GM12878 (cell line): ENCODE data around the gene SARM1. TPM values are rescaled to one million over a fixed set of nuclear protein-coding genes. Genes with fewer than 3 reads are reported as not detected.

Experiments
- BACH1 ChIP-seq: fragments of 450-650 bp; IDR thresholded peaks from 2 replicates; pipeline ENCODE4 v1.6.1; 2017; ENCODE audit warnings: mild to moderate bottlenecking, borderline replicate concordance
- BMI1 ChIP-seq: fragments of 450-650 bp; IDR thresholded peaks from 2 replicates; pipeline ENCODE4 v1.6.1; 2016; ENCODE audit warnings: mild to moderate bottlenecking, moderate library complexity, borderline replicate concordance
- CBFB ChIP-seq: IDR thresholded peaks from 2 replicates; pipeline ENCODE4 v1.6.1; 2016; ENCODE audit warnings: antibody characterized with exemption, low read depth
- EGR1 ChIP-seq, 2 experiments: IDR thresholded peaks; 1 replicate in 1 of 2; 2 replicates in 1 of 2; pipeline ENCODE4 v1.6.1; 2011 to 2012; ENCODE audit warnings: low read depth in 2 of 2, low read length in 2 of 2, borderline replicate concordance in 1 of 2, mild to moderate bottlenecking in 1 of 2, moderate library complexity in 1 of 2
- EP300 ChIP-seq, 2 experiments: fragments of 150-350 bp in 1 of 2; IDR thresholded peaks; 2 replicates each; pipeline ENCODE4 v1.6.1; 2011 to 2012; ENCODE audit warnings: low read depth in 2 of 2, low read length in 2 of 2, borderline replicate concordance in 1 of 2, improper control_type of control experiment in 1 of 2, inconsistent platforms in 1 of 2; ENCODE audit not compliant: control insufficient read depth in 1 of 2
- PML ChIP-seq: IDR thresholded peaks from 2 replicates; pipeline ENCODE4 v1.6.1; 2012; ENCODE audit warnings: low read length, inconsistent platforms
- RB1 ChIP-seq: fragments of 450-650 bp; formaldehyde crosslinking; IDR thresholded peaks from 2 replicates; pipeline ENCODE4 v1.6.1; 2017; ENCODE audit warnings: mild to moderate bottlenecking, borderline replicate concordance
- RELB ChIP-seq: fragments of 450-650 bp; IDR thresholded peaks from 2 replicates; pipeline ENCODE4 v1.6.1; 2017; ENCODE audit warnings: low read depth, mild to moderate bottlenecking, moderate library complexity
- RFX5 ChIP-seq: IDR thresholded peaks from 2 replicates; pipeline ENCODE4 v1.6.1; 2011; ENCODE audit warnings: low read depth, low read length, improper control_type of control experiment
- SMC3 ChIP-seq: IDR thresholded peaks from 2 replicates; pipeline ENCODE4 v1.6.1; 2011; ENCODE audit warnings: low read length, improper control_type of control experiment, borderline replicate concordance
- SREBF1 ChIP-seq: IDR thresholded peaks from 2 replicates; pipeline ENCODE4 v1.6.1; 2012; ENCODE audit warnings: mild to moderate bottlenecking, low read length
- SRF ChIP-seq, 2 experiments: IDR thresholded peaks; 2 replicates each; pipeline ENCODE4 v1.6.1; 2011; ENCODE audit warnings: low read depth in 2 of 2, low read length in 2 of 2, mild to moderate bottlenecking in 1 of 2, moderate library complexity in 1 of 2
- SUZ12 ChIP-seq: fragments of 200-600 bp; sonication (generic); IDR thresholded peaks from one replicate; pipeline ENCODE4 v1.6.1; 2018; ENCODE audit warnings: antibody characterized with exemption, mild to moderate bottlenecking; ENCODE audit not compliant: unreplicated experiment
- TAF1 ChIP-seq: IDR thresholded peaks from 2 replicates; pipeline ENCODE4 v1.6.1; 2011; ENCODE audit warnings: mild to moderate bottlenecking, low read depth, low read length, borderline replicate concordance
- TCF3 ChIP-seq: IDR thresholded peaks from 2 replicates; pipeline ENCODE4 v1.6.1; 2012; ENCODE audit warnings: low read depth, mild to moderate bottlenecking, low read length, borderline replicate concordance; ENCODE audit not compliant: insufficient read depth
- ZBTB4 ChIP-seq: fragments of 450-650 bp; formaldehyde crosslinking; IDR thresholded peaks from 2 replicates; pipeline ENCODE4 v1.4.0; 2022; ENCODE audit warnings: mild to moderate bottlenecking, moderate library complexity
- ZBTB40 ChIP-seq: fragments of 450-650 bp; IDR thresholded peaks from 2 replicates; pipeline ENCODE4 v1.6.1; 2016; ENCODE audit warnings: mild to moderate bottlenecking, moderate library complexity, borderline replicate concordance
- ZNF207 ChIP-seq: fragments of 450-650 bp; IDR thresholded peaks from 2 replicates; pipeline ENCODE4 v1.6.1; 2014; ENCODE audit warnings: antibody characterized with exemption, mild to moderate bottlenecking, borderline replicate concordance
- ZNF24 ChIP-seq: fragments of 450-650 bp; IDR thresholded peaks from 2 replicates; pipeline ENCODE4 v1.6.1; 2017; ENCODE audit warnings: antibody characterized with exemption, mild to moderate bottlenecking
- polyA plus RNA-seq, 11 experiments: library from polyadenylated mRNA; depleted of rRNA in 4 of 11; unstranded in 6 of 11; stranded (reverse) in 5 of 11; fragments of >200 nt; fragmentation: Nextera tagmentation in 4 of 11; fragmentation: Illumina TruSeq in 1 of 11; extraction: Ambion mirVana in 4 of 11; extraction: Trizol in 1 of 11; gene quantifications; 1 replicate in 1 of 11; 2 replicates in 10 of 11; pipeline versions ENCODE4 v1.2.1 to v1.2.3, GENCODE V29; 2011 to 2016; ENCODE audit warnings: inconsistent platforms in 2 of 11, missing spikeins in 2 of 11, low read depth in 1 of 11
- total RNA-seq, 4 experiments: library from RNA; depleted of rRNA in 3 of 4; stranded (reverse); fragments of >200 nt in 3 of 4; fragmentation: Illumina TruSeq in 1 of 4; extraction: Trizol in 1 of 4; gene quantifications; 2 replicates each; pipeline versions ENCODE4 v1.2.1 to v1.2.3, GENCODE V29; 2013 to 2021

Gene SARM1
- total and polyA plus RNA-seq, 10 of the 15 experiments (the other 5 are each of a cell fraction or from before 2014, with no cell fraction given) = 0.56 to 25.3 (median 11.9) TPM

GRCh38 chr17:28357061-28357900 is 14.2 kb upstream of the SARM1 start, which contains the start of gene POLDIP2 (continued):
- peak; percentile 97 for TF ChIP-seq ZBTB40
- 0 out of 2 replicates have a peak, but pooled peaks have one; percentile 60 for TF ChIP-seq TCF3
- no peak for TF ChIP-seq BMI1
- TF ChIP-seq PML = peak; percentile 73
- peak; percentile 52 to 69; a peak in 2 of 3 replicates for TF ChIP-seq EGR1 (IDR thresholded peaks at IDR 0.05; ENCODE audit: borderline replicate concordance in 1 of 2, low read depth in 2 of 2, low read length in 2 of 2)
- 0 out of 2 replicates have a peak, but pooled peaks have one; percentile 34 for TF ChIP-seq ZNF24
- peak; percentile 82; the same call in 1 of the 2 replicates for TF ChIP-seq RB1
- peak; percentile 12; the same call in 1 of the 2 replicates for TF ChIP-seq SREBF1
- TF ChIP-seq EP300 (IDR thresholded peaks at IDR 0.05; ENCODE audit: borderline replicate concordance in 1 of 2, control insufficient read depth in 1 of 2, low read depth in 2 of 2, low read length in 2 of 2) = no peak
- peak; percentile 86 for TF ChIP-seq BACH1
- TF ChIP-seq SRF (IDR thresholded peaks at IDR 0.05; ENCODE audit: low read depth in 2 of 2, low read length in 2 of 2) = peak; percentile 36 to 80; a peak in 3 of 4 replicates
- peak; percentile 57; the same call in 1 of the 2 replicates for TF ChIP-seq ZNF207
- no peak for TF ChIP-seq SUZ12
- TF ChIP-seq TAF1 = peak; percentile 95
- TF ChIP-seq ZBTB4 (CRISPR knock-in tag) = no peak
- TF ChIP-seq RELB = peak; percentile 100
- TF ChIP-seq SMC3 = peak; percentile 14; the same call in 1 of the 2 replicates
- TF ChIP-seq CBFB = peak; percentile 75
- TF ChIP-seq RFX5 = 0 out of 2 replicates have a peak, but pooled peaks have one; percentile 53
